Activated CD8-positive, alpha-beta T cell treated with anti-CD3 and anti-CD28 coated beads for 36 hours (primary cell): ENCODE measurements around the gene EFNA4. TPM values are rescaled to one million over a fixed set of nuclear protein-coding genes. Genes with fewer than 3 reads are reported as not detected.

Source experiments
- ATAC-seq: fragments of 200-7000 bp; cut with Tn5 transposase; one replicate; pipeline ENCODE4 v1.10.0; 2021; ENCODE audit warnings: mild to moderate bottlenecking, moderate library complexity
- CTCF ChIA-PET: fragments of 350-600 bp; sonication (Branson Sonifier 250); formaldehyde crosslinking; loops from one replicate; lab custom pipeline; 2021; ENCODE audit warnings: antibody characterized with exemption; lab: Charles Lee
- POLR2A ChIA-PET: fragments of 350-600 bp; sonication (Branson Sonifier 250); formaldehyde crosslinking; loops from one replicate; lab custom pipeline; 2021; ENCODE audit warnings: antibody characterized with exemption; lab: Charles Lee
- DNase-seq: peaks from one replicate; pipeline ENCODE4 v3.0.0-alpha.2; 2020
- H3K27ac Mint-ChIP-seq: one replicate; pipeline ENCODE4 v1.8.0; 2021; ENCODE audit warnings: mild to moderate bottlenecking, mixed read lengths
- H3K27me3 Mint-ChIP-seq: one replicate; pipeline ENCODE4 v1.8.0; 2021; ENCODE audit warnings: mixed read lengths
- H3K36me3 Mint-ChIP-seq: one replicate; pipeline ENCODE4 v1.8.0; 2021; ENCODE audit warnings: low read depth, mixed read lengths
- H3K4me1 Mint-ChIP-seq: one replicate; pipeline ENCODE4 v1.8.0; 2021; ENCODE audit warnings: low read depth, mixed read lengths
- H3K4me3 Mint-ChIP-seq: one replicate; pipeline ENCODE4 v1.8.0; 2021; ENCODE audit warnings: mild to moderate bottlenecking, moderate library complexity, mixed read lengths
- H3K9me3 Mint-ChIP-seq: one replicate; pipeline ENCODE4 v1.8.0; 2021; ENCODE audit warnings: mixed read lengths
- CTCF ChIP-seq: fragments of 200-600 bp; IDR thresholded peaks from one replicate; pipeline ENCODE4 v1.8.0; 2022; ENCODE audit warnings: antibody characterized with exemption, mild to moderate bottlenecking
- intact Hi-C: fragments of 100-400 bp; cut with micrococcal nuclease; formaldehyde crosslinking; loops from one replicate; pipeline ENCODE4 v1.10.0; 2022
- total RNA-seq, 2 experiments: library from RNA; stranded (reverse); gene quantifications; one replicate each; pipeline ENCODE4 v1.2.3, GENCODE V29; 2021

The EFNA4 gene
- total RNA-seq, 2 experiments from 2014 or later = 7.1 to 7.8 TPM

GRCh38 chr1:155026588-155026987, 37.0 kb upstream of the EFNA4 start:
- H3K36me3 Mint-ChIP-seq = no peaks in the 10 kb centered on the region

GRCh38 chr1:155029513-155030242, 33.9 kb upstream of the EFNA4 start:
- no peak for DNase-seq
- no peaks in the 10 kb centered on the region for H3K27me3 Mint-ChIP-seq
- H3K27ac Mint-ChIP-seq = no peak overlapping the region
- H3K9me3 Mint-ChIP-seq = no peaks in the 10 kb centered on the region
- CTCF ChIA-PET = interaction anchor here (1.4 to 1.5 kb wide), 3 partner anchors 12 to 62 kb away, joined by 4 to 6 read pairs (median 6); no protein-coding TSS in a partner anchor
- H3K4me1 Mint-ChIP-seq = no peaks in the 10 kb centered on the region
- POLR2A ChIA-PET = interaction anchor here (1.0 kb wide), 1 partner anchor 68 kb away, joined by 3 read pairs; the partner anchor contains the start of gene PYGO2
- no peak overlapping the region for H3K4me3 Mint-ChIP-seq
- H3K36me3 Mint-ChIP-seq = no peaks in the 10 kb centered on the region
- intact Hi-C loops = no loop called here
- no peak for ATAC-seq
- TF ChIP-seq CTCF = no peak

More at GRCh38 chr1:155026588-155026987, 37.0 kb upstream of the EFNA4 start:
- peak; percentile 67 for ATAC-seq
- no peaks in the 10 kb centered on the region for H3K4me1 Mint-ChIP-seq
- intact Hi-C loops = no loop called here
- no peaks in the 10 kb centered on the region for H3K9me3 Mint-ChIP-seq
- H3K27me3 Mint-ChIP-seq = peaks cover under 1% of the 10 kb centered on the region
- CTCF ChIA-PET = interaction anchor here (1.4 kb wide), 1 partner anchor 9 kb away, joined by 7 read pairs; no protein-coding TSS in a partner anchor
- no peak for DNase-seq
- TF ChIP-seq CTCF = no peak
- no peak overlapping the region for H3K27ac Mint-ChIP-seq
- no peak overlapping the region for H3K4me3 Mint-ChIP-seq
- POLR2A ChIA-PET = no interaction called here

GRCh38 chr1:155030243-155030795, 33.2 kb upstream of the EFNA4 start:
- ChIA-PET POLR2A (interaction anchor here (0.8 to 1.0 kb wide), 2 partner anchors 26 to 69 kb away, joined by 3 read pairs; partner anchors contain the start of gene PYGO2), CTCF (interaction anchor here (0.8 to 1.5 kb wide), 3 partner anchors 13 to 61 kb away, joined by 4 to 6 read pairs (median 4); no protein-coding TSS in a partner anchor)
- DNase-seq (no peak), ATAC-seq (no peak)
- Mint-ChIP-seq H3K27ac (no peak overlapping the region), H3K36me3 (no peaks in the 10 kb centered on the region), H3K27me3 (no peaks in the 10 kb centered on the region), H3K9me3 (no peaks in the 10 kb centered on the region), H3K4me1 (no peaks in the 10 kb centered on the region), H3K4me3 (no peak overlapping the region)
- intact Hi-C loops = no loop called here
- TF ChIP-seq CTCF = no peak

- no peaks in the 10 kb centered on the region for H3K36me3 Mint-ChIP-seq
- H3K4me1 Mint-ChIP-seq = no peaks in the 10 kb centered on the region
- no peak for DNase-seq
- no peak overlapping the region for H3K27ac Mint-ChIP-seq
- H3K27me3 Mint-ChIP-seq = no peaks in the 10 kb centered on the region
- CTCF ChIA-PET = interaction anchor here (0.5 to 1.5 kb wide), 4 partner anchors 13 to 81 kb away, joined by 3 to 4 read pairs (median 4); no protein-coding TSS in a partner anchor
- H3K4me3 Mint-ChIP-seq = no peak overlapping the region
- no peaks in the 10 kb centered on the region for H3K9me3 Mint-ChIP-seq
- intact Hi-C loops = no loop called here
- ATAC-seq = no peak
- POLR2A ChIA-PET = interaction anchor here (0.8 kb wide), 1 partner anchor 26 kb away, joined by 3 read pairs; no protein-coding TSS in a partner anchor
- no peak for TF ChIP-seq CTCF
These were observed 32.6 kb upstream of the EFNA4 start for GRCh38 chr1:155030899-155031298.
